T-helper 1 cell treated with Interleukin-12 subunit alpha and Interleukin-12 subunit beta and Interleukin-4 antibody, amounts not matched to agents 30 μg/mL and 1 μg/mL, for 36 hours (primary cell): ENCODE data around the gene CTNNA2.
"Not testable (repeated sequence)": the region's sequence is repeated elsewhere in the genome, so short reads cannot be mapped to it uniquely, and the experiment has no call there.

ENCODE experiments used
- H3K27ac Mint-ChIP-seq: one replicate; pipeline ENCODE4 v1.8.0; 2021; ENCODE audit warnings: mild to moderate bottlenecking, mixed read lengths
- H3K27me3 Mint-ChIP-seq: one replicate; pipeline ENCODE4 v1.8.0; 2021; ENCODE audit warnings: low read depth, mixed read lengths
- H3K36me3 Mint-ChIP-seq: one replicate; pipeline ENCODE4 v1.8.0; 2021; ENCODE audit warnings: low read depth, mixed read lengths
- H3K4me1 Mint-ChIP-seq: one replicate; pipeline ENCODE4 v1.8.0; 2021; ENCODE audit warnings: low read depth, mixed read lengths
- H3K4me3 Mint-ChIP-seq: one replicate; pipeline ENCODE4 v1.8.0; 2021; ENCODE audit warnings: mild to moderate bottlenecking, moderate library complexity, mixed read lengths
- H3K9me3 Mint-ChIP-seq: one replicate; pipeline ENCODE4 v1.8.0; 2021; ENCODE audit warnings: mixed read lengths

The CTNNA2 gene

DNA sequence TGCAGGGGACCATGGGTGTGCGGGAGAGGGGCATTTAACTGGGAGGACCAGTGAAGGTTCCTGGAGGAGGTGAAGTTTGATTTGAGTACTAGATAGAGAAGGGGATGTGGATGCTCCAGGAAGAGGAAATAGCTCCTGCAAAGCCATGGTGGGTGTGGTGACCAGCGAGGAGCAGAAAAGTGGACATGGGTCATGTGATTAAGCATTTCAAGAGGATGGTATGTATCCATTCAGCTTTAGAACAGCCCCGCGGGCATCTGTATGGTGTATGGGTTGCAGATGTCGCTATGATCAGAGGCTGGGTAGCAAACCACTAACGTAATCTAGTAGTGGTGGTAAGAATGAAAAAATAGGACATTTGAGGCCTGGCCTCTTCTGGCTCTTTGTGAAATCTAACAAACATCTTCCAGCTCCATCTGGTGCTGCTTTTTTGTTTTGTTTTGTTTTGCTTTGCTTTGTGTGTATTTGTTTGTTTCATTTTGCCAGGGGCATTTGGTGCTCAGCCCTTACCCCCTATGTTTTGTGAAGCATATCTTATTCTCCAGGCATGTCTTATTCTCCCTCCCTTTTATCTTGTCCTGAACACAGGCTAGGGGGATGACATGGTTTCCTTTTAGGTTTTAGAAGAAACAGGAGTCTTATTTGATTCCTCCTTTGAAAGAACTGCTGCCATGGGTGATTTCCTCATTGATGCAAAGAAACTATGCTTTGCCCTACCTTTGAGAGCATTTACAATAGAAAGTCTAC, 565.6 kb downstream of the CTNNA2 start:
- Mint-ChIP-seq H3K4me3 (no peak overlapping the region), H3K27ac (no peak overlapping the region), H3K36me3 (no peaks in the 10 kb centered on the region), H3K9me3 (no peaks in the 10 kb centered on the region), H3K27me3 (no peaks in the 10 kb centered on the region), H3K4me1 (no peaks in the 10 kb centered on the region)

DNA sequence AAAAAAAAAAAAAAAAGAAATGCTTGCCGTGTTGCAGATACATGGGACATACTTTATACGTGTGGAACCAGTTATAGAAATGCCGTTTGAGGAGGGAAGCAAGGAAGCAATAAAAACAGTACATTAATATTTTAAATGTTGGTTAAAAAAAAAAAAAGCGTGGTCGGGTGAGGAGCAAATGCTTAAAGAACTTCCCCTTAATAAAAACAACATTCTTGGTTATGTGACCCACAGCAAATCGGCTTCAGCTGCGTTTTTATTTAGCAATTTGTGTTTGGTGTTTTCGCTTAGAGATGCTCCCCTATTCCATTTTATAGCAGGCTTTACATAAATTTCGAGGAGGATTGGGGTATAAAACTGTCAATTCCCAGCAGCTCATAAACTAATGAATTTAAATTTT, 568.1 kb downstream of the CTNNA2 start:
- Mint-ChIP-seq H3K4me3 (no peak overlapping the region), H3K9me3 (no peaks in the 10 kb centered on the region), H3K27ac (no peak overlapping the region), H3K36me3 (no peaks in the 10 kb centered on the region), H3K4me1 (no peaks in the 10 kb centered on the region), H3K27me3 (no peaks in the 10 kb centered on the region)

DNA sequence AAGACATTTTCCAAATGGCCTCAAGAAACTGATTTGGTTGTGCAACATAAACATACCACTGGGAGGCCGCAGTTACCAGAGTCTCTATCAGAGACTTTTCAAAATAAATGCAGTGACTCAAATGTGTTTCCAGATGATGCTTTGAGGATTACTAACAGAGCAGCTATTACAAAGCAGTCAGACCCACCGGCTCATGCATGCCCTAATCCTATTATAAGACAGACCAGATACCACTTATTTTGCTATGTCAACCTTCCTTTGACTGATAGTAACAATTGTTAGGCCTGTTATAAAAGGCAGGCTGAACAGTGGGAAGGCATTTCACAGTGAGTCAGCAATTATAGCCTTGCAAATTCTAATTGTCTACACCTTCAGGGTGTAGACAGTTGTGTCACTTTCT, 574.0 kb downstream of the CTNNA2 start:
- Mint-ChIP-seq H3K27me3 (no peaks in the 10 kb centered on the region), H3K4me1 (no peaks in the 10 kb centered on the region), H3K27ac (no peak overlapping the region), H3K9me3 (peaks cover 6% of the 10 kb centered on the region), H3K4me3 (no peak overlapping the region), H3K36me3 (no peaks in the 10 kb centered on the region)

DNA sequence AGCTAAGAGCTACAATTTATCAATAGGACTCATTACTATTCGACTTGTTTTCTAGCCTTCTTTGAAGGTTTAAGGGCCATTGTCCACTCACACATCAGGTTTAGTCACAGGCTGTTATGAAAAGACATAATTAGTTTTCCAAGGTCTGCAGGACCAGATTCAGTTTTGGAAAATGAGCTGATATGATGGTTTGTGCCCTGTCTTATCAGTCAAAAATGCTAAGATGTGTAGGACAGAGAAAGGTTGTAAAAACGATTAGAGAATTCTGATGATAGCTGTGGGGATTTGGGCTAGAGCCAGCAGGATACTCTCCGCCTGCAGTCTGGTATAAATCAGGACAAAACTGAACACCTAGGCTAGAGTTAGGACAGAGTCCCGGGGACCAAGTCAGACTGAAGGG, 578.4 kb downstream of the CTNNA2 start:
- no peaks in the 10 kb centered on the region for H3K27me3 Mint-ChIP-seq
- no peaks in the 10 kb centered on the region for H3K36me3 Mint-ChIP-seq
- no peak overlapping the region for H3K4me3 Mint-ChIP-seq
- H3K9me3 Mint-ChIP-seq = peaks cover 6% of the 10 kb centered on the region
- H3K4me1 Mint-ChIP-seq = no peaks in the 10 kb centered on the region
- no peak overlapping the region for H3K27ac Mint-ChIP-seq

DNA sequence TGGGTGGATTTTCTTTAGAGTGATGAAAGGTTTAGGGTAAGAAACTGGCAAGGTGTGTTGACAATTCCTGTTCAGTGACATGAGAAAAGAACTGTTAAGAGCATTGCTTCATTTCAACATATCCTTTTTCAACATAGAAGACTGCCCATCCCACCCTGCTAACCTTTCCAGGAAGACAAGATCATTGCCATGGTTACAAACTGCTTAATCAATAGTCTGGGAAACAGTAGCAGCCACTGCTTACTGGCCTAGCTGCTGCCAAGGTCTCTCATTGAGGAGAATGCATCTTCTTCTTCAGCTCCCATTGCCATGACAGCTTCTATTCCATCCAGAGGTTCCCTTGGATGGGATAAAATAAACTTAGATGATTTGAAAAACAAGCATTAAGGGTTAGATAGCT, 579.6 kb downstream of the CTNNA2 start:
- Mint-ChIP-seq H3K9me3 (peaks cover 8% of the 10 kb centered on the region), H3K4me3 (no peak overlapping the region), H3K36me3 (no peaks in the 10 kb centered on the region), H3K4me1 (no peaks in the 10 kb centered on the region), H3K27me3 (no peaks in the 10 kb centered on the region), H3K27ac (no peak overlapping the region)

DNA sequence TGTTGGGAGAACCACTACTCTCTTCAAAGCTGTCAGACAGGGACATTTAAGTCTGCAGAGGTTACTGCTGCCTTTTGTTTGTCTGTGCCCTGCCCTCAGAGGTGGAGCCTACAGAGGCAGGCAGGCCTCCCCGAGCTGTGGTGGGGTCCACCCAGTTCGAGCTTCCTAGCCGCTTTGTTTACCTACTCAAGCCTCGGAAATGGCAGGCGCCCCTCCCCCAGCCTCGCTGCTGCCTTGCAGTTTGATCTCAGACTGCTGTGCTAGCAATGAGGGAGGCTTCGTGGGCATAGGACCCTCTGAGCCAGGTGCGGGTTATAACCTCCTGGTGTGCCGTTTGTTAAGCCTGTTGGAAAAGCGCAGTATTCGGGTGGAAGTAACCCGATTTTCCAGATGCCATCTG, 585.7 kb downstream of the CTNNA2 start:
- H3K4me1 Mint-ChIP-seq, H3K27me3 Mint-ChIP-seq, H3K27ac Mint-ChIP-seq, H3K36me3 Mint-ChIP-seq, H3K4me3 Mint-ChIP-seq: not testable (repeated sequence)
- peaks cover 16% of the 10 kb centered on the region for H3K9me3 Mint-ChIP-seq

DNA sequence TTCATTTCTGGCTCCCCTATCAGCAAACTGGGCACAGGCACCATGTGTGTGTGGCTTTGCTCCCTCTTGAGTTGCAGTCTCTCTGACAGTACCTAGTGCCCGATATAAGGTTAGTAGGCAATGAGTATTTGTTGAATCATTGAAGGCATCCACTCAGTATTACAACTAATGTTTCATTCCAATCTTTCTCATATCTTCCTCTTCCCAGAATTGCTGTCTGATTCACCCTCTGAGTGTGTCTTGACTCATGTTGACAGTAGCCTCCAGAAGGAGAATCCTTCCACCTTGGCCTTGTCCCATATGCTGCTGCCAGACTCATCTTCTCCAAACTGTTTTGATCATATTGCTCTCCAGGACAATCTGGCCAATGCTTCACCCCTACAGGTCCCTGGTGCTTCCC, 589.2 kb downstream of the CTNNA2 start:
- no peak overlapping the region for H3K27ac Mint-ChIP-seq
- no peaks in the 10 kb centered on the region for H3K36me3 Mint-ChIP-seq
- peaks cover 25% of the 10 kb centered on the region for H3K9me3 Mint-ChIP-seq
- no peaks in the 10 kb centered on the region for H3K4me1 Mint-ChIP-seq
- no peak overlapping the region for H3K4me3 Mint-ChIP-seq
- H3K27me3 Mint-ChIP-seq = no peaks in the 10 kb centered on the region

DNA sequence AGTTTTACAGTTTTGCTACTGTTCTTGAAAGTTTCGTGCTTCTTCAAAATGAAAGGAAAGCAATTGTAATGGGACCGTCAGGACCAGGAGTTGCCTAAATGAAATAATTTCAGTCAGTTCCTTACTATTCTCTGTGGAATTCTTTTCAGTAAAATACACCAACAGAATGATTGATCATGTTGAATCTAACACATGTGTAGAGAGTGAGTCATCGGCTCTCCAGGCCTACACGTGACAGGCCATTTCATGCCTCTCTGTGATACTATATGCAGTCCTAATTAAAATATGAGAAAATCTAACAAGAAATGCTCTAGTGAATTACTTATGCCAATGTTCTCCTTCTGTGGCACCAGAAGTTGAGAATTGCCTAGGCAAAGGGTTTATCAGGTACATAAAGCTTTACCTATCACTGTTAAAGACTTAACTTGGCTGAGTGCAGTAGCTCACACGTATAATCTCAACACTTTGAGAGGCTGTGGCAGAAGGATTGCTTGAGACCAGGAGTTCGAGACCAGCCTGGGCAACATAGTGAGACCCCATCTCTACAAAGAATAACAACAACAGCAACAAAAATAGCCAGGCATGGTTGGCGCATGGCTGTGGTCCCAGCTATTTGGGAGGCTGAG, 592.3 kb downstream of the CTNNA2 start:
- Mint-ChIP-seq H3K4me1 (no peaks in the 10 kb centered on the region), H3K9me3 (peaks cover 18% of the 10 kb centered on the region), H3K36me3 (no peaks in the 10 kb centered on the region), H3K27ac (no peak overlapping the region), H3K27me3 (no peaks in the 10 kb centered on the region), H3K4me3 (no peak overlapping the region)

DNA sequence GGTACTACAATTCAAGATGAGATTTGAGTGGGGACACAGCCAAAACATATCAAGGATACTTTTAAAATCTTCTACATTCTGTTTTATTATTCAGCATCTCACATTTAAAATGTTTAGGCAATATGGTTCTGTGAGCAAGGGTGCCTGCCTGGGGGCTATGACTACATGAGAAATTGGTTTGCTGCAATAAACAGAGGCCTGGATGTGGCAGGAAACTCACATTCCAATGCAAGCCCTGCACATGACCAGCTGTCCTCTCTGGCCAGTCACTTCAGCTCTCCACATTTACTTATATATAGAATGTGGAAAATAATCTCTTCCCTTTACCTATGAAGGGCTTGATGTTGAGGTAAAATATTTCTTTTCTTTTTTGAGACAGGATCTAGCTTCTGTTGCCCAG, 598.3 kb downstream of the CTNNA2 start:
- H3K36me3 Mint-ChIP-seq = no peaks in the 10 kb centered on the region
- no peaks in the 10 kb centered on the region for H3K4me1 Mint-ChIP-seq
- no peaks in the 10 kb centered on the region for H3K27me3 Mint-ChIP-seq
- no peak overlapping the region for H3K4me3 Mint-ChIP-seq
- no peak overlapping the region for H3K27ac Mint-ChIP-seq
- H3K9me3 Mint-ChIP-seq = peaks cover 18% of the 10 kb centered on the region

DNA sequence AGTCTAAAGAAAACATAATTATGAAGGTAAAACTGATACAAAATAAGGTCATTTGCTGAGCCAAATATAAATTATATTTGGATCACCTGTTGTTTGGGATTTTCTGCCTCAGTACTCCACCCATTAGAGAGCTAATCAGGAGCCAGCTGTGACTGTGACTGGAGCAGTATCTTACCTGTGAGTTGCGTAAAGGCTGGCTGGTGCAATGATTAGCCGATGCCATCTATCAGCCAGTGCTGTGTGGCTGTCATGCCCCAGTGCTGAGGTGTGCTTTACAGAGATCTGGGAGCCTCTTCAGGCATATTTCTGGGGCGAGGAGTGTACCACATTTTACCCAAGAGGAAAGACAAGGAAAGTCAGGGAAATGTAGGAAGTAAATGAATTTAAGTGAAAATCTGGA, 599.9 kb downstream of the CTNNA2 start:
- Mint-ChIP-seq H3K27me3 (no peaks in the 10 kb centered on the region), H3K36me3 (no peaks in the 10 kb centered on the region), H3K4me1 (no peaks in the 10 kb centered on the region), H3K9me3 (peaks cover 13% of the 10 kb centered on the region), H3K27ac (no peak overlapping the region), H3K4me3 (no peak overlapping the region)

DNA sequence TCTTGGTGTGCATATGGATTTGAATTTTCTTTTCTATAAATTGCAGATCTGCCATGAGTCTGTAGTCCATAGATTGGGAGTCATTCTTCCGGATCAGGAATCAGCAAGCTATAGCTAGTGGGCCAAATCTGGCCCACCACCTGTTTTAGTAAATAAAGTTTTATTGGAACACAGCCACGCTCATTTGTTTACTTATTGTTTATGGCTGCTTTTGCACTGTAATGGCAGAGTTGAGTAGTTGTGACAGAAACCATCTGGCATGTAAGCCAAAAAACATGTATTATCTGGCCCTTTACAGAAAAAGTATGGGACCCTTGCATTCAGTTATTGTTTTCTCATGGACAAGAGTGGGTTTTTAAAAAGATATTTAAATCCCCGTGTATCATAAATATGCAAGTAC, 600.5 kb downstream of the CTNNA2 start:
- Mint-ChIP-seq H3K36me3 (no peaks in the 10 kb centered on the region), H3K9me3 (peaks cover 13% of the 10 kb centered on the region), H3K4me3 (no peak overlapping the region), H3K27ac (no peak overlapping the region), H3K4me1 (no peaks in the 10 kb centered on the region), H3K27me3 (no peaks in the 10 kb centered on the region)

DNA sequence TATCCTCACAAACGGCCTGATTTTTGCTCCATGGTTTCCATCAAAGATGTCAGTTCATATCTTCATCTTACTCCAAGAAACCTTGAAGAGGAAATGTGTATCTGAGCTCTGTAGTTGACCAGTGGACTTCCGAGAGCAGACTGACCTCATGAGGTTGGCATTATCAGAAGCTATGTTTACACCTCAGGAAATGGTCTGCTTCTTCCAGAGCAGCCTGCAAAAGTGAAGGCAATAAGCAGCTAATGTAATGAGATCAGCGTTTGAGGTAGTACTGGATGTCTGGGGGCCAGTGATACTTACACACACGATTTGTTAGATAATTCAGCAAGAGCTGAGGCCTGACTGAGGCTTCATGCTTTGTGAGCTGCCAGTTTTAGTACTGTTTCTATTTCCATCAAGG, 602.0 kb downstream of the CTNNA2 start:
- no peaks in the 10 kb centered on the region for H3K36me3 Mint-ChIP-seq
- no peak overlapping the region for H3K27ac Mint-ChIP-seq
- peaks cover 8% of the 10 kb centered on the region for H3K9me3 Mint-ChIP-seq
- no peaks in the 10 kb centered on the region for H3K4me1 Mint-ChIP-seq
- H3K27me3 Mint-ChIP-seq = no peaks in the 10 kb centered on the region
- no peak overlapping the region for H3K4me3 Mint-ChIP-seq

DNA sequence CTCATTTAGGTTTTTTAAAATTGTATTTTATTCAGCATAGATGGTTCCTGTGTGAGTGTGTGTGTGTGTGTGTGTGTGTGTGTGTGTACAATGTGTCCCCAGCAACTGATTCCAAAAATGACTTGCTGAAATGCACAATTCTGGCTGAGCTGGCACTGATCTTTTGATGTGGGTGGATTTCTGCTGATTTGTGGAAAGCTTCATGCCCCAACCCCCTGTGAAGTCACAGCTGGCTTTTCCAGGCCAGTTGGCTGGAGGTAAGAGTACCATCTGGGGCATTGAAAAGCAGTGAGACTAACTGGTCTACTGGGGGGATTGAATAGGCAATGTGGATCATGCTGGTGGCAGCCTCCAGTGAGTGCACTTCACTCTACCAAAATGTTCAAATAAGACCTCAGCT, 604.5 kb downstream of the CTNNA2 start:
- Mint-ChIP-seq H3K4me1 (no peaks in the 10 kb centered on the region), H3K27ac (no peak overlapping the region), H3K27me3 (no peaks in the 10 kb centered on the region), H3K36me3 (no peaks in the 10 kb centered on the region), H3K4me3 (no peak overlapping the region), H3K9me3 (peaks cover 4% of the 10 kb centered on the region)

DNA sequence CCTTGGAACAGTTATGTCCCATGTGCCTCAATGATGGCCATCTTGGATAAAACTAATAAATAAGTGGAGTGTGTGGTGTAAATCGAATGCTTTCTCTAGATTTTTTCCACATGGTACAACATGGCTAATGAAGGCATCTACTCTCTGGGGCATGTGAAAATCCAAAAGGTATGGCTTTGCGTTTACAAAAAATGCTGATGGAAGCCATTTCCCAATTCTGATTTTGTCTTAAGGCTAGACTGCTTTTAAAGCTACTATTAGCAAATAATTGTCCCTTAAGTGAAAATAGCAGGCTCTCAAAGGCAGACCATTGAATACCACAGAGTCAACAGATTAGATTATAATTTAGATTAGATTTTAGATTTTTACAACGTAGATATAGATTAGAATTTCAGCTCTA, 608.0 kb downstream of the CTNNA2 start:
- H3K4me3 Mint-ChIP-seq = no peak overlapping the region
- no peaks in the 10 kb centered on the region for H3K36me3 Mint-ChIP-seq
- H3K9me3 Mint-ChIP-seq = peaks cover 4% of the 10 kb centered on the region
- no peaks in the 10 kb centered on the region for H3K4me1 Mint-ChIP-seq
- no peak overlapping the region for H3K27ac Mint-ChIP-seq
- no peaks in the 10 kb centered on the region for H3K27me3 Mint-ChIP-seq

DNA sequence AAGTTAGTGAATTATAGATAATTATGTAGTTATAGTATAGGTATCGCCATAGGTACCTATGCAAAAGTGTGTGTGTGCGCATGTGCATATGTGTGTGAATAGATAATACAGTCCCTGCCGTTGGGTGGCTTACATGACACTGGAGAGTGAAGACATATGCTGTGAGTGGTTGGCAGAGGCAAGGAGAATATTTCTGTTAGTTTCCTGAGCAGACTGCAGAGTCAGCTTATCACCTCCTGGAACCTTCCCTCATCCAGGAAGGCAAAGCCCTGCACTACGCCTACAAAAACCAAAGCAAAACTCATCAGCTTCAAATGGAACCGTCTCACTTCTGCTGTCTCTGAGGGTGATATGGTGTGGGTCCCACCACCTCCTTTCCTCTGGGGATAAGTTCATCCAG, 609.8 kb downstream of the CTNNA2 start:
- Mint-ChIP-seq H3K27me3 (no peaks in the 10 kb centered on the region), H3K9me3 (peaks cover 6% of the 10 kb centered on the region), H3K36me3 (no peaks in the 10 kb centered on the region), H3K4me3 (no peak overlapping the region), H3K27ac (no peak overlapping the region), H3K4me1 (no peaks in the 10 kb centered on the region)
